Panc1 (cell line): ENCODE results near the gene KCNA10. TPM values are rescaled to one million over a fixed set of nuclear protein-coding genes. Genes with fewer than 3 reads are reported as not detected.
"Not testable (repeated sequence)": the region's sequence is repeated elsewhere in the genome, so short reads cannot be mapped to it uniquely, and the experiment has no call there.

ENCODE experiments used
- ATAC-seq: fragments of 200-7000 bp; cut with Tn5 transposase; 2 replicates; pipeline ENCODE4 v1.9.1; 2020; ENCODE audit warnings: mild to moderate bottlenecking, moderate library complexity
- BruUV-seq: library from RNA; stranded (reverse); fragments of 400-500 nt; replicated peaks from 2 replicates; lab custom pipeline; 2021; lab: Mats Ljungman, UMichigan
- CTCF ChIA-PET: fragments of 300-600 bp; sonication (Branson Sonifier 250); formaldehyde crosslinking; loops from one replicate; lab custom pipeline; 2022; ENCODE audit warnings: antibody characterized with exemption; lab: Charles Lee
- POLR2A ChIA-PET: fragments of 300-600 bp; sonication (Branson Sonifier 250); formaldehyde crosslinking; loops from one replicate; lab custom pipeline; 2022; ENCODE audit warnings: antibody characterized with exemption; lab: Charles Lee
- DNase-seq: peaks from one replicate; pipeline ENCODE4 v3.0.0-alpha.2; 2010; ENCODE audit warnings: low read depth, low spot score
- H3K27ac ChIP-seq: 2 replicates; pipeline ENCODE4 v1.5.1; 2011; ENCODE audit warnings: mild to moderate bottlenecking, low read length, inconsistent platforms
- H3K27me3 ChIP-seq: fragments of 200-500 bp; sonication (Bioruptor generic); 2 replicates; pipeline ENCODE4 v1.6.0; 2014; ENCODE audit warnings: low read length, inconsistent platforms; ENCODE audit not compliant: control insufficient read depth, insufficient read depth
- H3K36me3 ChIP-seq: fragments of 200-500 bp; sonication (Bioruptor generic); 2 replicates; pipeline ENCODE4 v1.5.1; 2014; ENCODE audit warnings: inconsistent platforms, mild to moderate bottlenecking, low read length, moderate library complexity; ENCODE audit not compliant: control insufficient read depth, insufficient read depth
- H3K4me1 ChIP-seq: 2 replicates; pipeline ENCODE4 v1.5.1; 2011; ENCODE audit warnings: inconsistent platforms, mild to moderate bottlenecking, low read length, moderate library complexity; ENCODE audit not compliant: control insufficient read depth, insufficient read depth
- H3K4me3 ChIP-seq, 2 experiments: 2 replicates each; pipeline ENCODE4 v1.5.1; 2011 to 2012; ENCODE audit warnings: low read depth in 2 of 2, low read length in 2 of 2, mild to moderate bottlenecking in 2 of 2, inconsistent platforms in 1 of 2, moderate library complexity in 1 of 2
- H3K9me3 ChIP-seq: fragments of 200-500 bp; sonication (Bioruptor generic); 2 replicates; pipeline ENCODE4 v1.5.1; 2014; ENCODE audit warnings: low read depth, mild to moderate bottlenecking, inconsistent platforms, low read length, moderate library complexity; ENCODE audit not compliant: control insufficient read depth, insufficient read depth
- POLR2AphosphoS5 ChIP-seq: IDR thresholded peaks from 2 replicates; pipeline ENCODE4 v1.6.1; 2012; ENCODE audit warnings: mild to moderate bottlenecking, low read depth, low read length, moderate library complexity
- SIN3A ChIP-seq: IDR thresholded peaks from 2 replicates; pipeline ENCODE4 v1.6.1; 2012; ENCODE audit warnings: low read depth, mild to moderate bottlenecking, low read length, moderate library complexity, borderline replicate concordance; ENCODE audit not compliant: insufficient read depth
- TCF7L2 ChIP-seq: IDR thresholded peaks from 2 replicates; pipeline ENCODE4 v1.6.1; 2011; ENCODE audit warnings: mild to moderate bottlenecking, low read depth, low read length, inconsistent platforms
- in situ Hi-C: cut with HindIII; loops from 2 replicates; pipeline ENCODE4 v1.10.0; 2016; ENCODE audit warnings: low sequenced_read_pairs, low pct_unique_long_range_greater_than_20kb
- intact Hi-C: fragments of 100-400 bp; cut with micrococcal nuclease; formaldehyde crosslinking; loops from one replicate; pipeline ENCODE4 v1.10.0; 2022; ENCODE audit not compliant: unreplicated experiment
- total RNA-seq: library from RNA; stranded (reverse); gene quantifications from one replicate; pipeline ENCODE4 v1.2.1, GENCODE V29; 2021; ENCODE audit not compliant: unreplicated experiment
- TF ChIP-seq, protein P1 (sequence below): fragments of 450-650 bp; IDR thresholded peaks from 2 replicates; pipeline ENCODE4 v1.5.1; 2017; ENCODE audit warnings: mild to moderate bottlenecking
- TF ChIP-seq, protein P2 (sequence below), 2 experiments: IDR thresholded peaks; 2 replicates each; pipeline ENCODE4 v1.6.1; 2011 to 2012; ENCODE audit warnings: low read depth in 2 of 2, control low read depth in 1 of 2, low read length in 1 of 2, mild to moderate bottlenecking in 1 of 2, moderate library complexity in 1 of 2; ENCODE audit not compliant: insufficient read depth in 1 of 2

Gene KCNA10
- total RNA-seq, 1 experiment from 2014 or later: not detected

DNA sequence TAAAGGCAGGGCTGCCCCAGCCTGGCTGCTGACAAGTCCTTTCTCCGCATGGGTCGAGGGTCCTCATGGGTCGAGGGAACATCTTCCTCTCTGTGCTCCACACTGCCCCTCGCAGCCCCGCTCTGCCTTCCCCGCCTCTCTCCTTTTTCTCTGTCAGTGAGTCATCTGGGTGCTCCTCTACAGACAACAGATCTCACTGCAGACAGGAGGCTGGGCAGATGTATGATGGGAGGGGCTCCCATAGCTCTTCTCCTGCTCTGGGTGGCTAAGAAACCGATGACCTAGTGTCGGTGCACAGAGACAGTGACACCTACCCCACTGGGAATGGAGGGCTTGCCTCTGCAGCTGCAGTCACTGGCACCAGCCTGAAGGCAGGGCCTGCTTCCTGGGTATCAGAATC lies 5.5 kb downstream of the KCNA10 start:
- H3K27ac ChIP-seq: no peak overlapping the region
- no peaks in the 10 kb centered on the region for H3K4me1 ChIP-seq
- no TSS peak for BruUV-seq
- ChIA-PET CTCF (no interaction called here), POLR2A (no interaction called here)
- no peaks in the 10 kb centered on the region for H3K27me3 ChIP-seq
- ATAC-seq (no peak), DNase-seq (no peak)
- H3K4me3 ChIP-seq: no peak overlapping the region
- H3K36me3 ChIP-seq: no peaks in the 10 kb centered on the region
- H3K9me3 ChIP-seq: no peaks in the 10 kb centered on the region
- no peak for TF ChIP-seq POLR2AphosphoS5
- in situ Hi-C loops: no loop called here
- intact Hi-C loops: no loop called here

DNA sequence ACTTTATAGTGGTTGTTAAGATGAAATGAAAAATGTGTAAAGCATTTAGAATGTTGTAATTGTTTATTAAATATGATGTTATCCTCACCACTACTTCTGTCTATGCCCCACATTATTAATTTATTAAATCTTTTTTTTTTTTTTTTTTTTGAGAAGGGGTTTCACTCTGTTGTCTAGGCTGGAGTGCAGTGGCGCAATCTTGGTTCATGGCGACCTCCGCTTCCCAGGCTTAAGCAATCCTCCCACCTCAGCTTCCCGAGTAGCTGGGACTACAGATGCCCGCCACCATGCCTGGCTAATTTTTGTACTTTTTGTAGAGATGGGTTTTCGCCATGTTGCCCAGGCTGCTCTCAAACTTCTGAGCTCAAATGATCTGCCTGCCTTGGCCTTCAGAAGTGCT lies 7.5 kb downstream of the KCNA10 start:
- no TSS peak for BruUV-seq
- H3K27ac ChIP-seq: no peak overlapping the region
- H3K4me3 ChIP-seq: no peak overlapping the region
- TF ChIP-seq TCF7L2: no peak
- no peak for TF ChIP-seq SIN3A
- TF ChIP-seq POLR2AphosphoS5: no peak
- TF ChIP-seq, protein P1, sequence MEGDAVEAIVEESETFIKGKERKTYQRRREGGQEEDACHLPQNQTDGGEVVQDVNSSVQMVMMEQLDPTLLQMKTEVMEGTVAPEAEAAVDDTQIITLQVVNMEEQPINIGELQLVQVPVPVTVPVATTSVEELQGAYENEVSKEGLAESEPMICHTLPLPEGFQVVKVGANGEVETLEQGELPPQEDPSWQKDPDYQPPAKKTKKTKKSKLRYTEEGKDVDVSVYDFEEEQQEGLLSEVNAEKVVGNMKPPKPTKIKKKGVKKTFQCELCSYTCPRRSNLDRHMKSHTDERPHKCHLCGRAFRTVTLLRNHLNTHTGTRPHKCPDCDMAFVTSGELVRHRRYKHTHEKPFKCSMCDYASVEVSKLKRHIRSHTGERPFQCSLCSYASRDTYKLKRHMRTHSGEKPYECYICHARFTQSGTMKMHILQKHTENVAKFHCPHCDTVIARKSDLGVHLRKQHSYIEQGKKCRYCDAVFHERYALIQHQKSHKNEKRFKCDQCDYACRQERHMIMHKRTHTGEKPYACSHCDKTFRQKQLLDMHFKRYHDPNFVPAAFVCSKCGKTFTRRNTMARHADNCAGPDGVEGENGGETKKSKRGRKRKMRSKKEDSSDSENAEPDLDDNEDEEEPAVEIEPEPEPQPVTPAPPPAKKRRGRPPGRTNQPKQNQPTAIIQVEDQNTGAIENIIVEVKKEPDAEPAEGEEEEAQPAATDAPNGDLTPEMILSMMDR: no peak
- TF ChIP-seq, protein P2, sequence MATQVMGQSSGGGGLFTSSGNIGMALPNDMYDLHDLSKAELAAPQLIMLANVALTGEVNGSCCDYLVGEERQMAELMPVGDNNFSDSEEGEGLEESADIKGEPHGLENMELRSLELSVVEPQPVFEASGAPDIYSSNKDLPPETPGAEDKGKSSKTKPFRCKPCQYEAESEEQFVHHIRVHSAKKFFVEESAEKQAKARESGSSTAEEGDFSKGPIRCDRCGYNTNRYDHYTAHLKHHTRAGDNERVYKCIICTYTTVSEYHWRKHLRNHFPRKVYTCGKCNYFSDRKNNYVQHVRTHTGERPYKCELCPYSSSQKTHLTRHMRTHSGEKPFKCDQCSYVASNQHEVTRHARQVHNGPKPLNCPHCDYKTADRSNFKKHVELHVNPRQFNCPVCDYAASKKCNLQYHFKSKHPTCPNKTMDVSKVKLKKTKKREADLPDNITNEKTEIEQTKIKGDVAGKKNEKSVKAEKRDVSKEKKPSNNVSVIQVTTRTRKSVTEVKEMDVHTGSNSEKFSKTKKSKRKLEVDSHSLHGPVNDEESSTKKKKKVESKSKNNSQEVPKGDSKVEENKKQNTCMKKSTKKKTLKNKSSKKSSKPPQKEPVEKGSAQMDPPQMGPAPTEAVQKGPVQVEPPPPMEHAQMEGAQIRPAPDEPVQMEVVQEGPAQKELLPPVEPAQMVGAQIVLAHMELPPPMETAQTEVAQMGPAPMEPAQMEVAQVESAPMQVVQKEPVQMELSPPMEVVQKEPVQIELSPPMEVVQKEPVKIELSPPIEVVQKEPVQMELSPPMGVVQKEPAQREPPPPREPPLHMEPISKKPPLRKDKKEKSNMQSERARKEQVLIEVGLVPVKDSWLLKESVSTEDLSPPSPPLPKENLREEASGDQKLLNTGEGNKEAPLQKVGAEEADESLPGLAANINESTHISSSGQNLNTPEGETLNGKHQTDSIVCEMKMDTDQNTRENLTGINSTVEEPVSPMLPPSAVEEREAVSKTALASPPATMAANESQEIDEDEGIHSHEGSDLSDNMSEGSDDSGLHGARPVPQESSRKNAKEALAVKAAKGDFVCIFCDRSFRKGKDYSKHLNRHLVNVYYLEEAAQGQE (IDR thresholded peaks at IDR 0.05; ENCODE audit: insufficient read depth in 1 of 2, low read depth in 2 of 2, low read length in 1 of 2): no peak
- H3K27me3 ChIP-seq: no peaks in the 10 kb centered on the region
- ATAC-seq: no peak
- in situ Hi-C loops: no loop called here
- no peaks in the 10 kb centered on the region for H3K9me3 ChIP-seq
- ChIA-PET CTCF (no interaction called here), POLR2A (interaction anchor here (0.6 kb wide), 1 partner anchor 43 kb away, joined by 3 read pairs; no protein-coding TSS in a partner anchor)
- no peak for DNase-seq
- intact Hi-C loops: no loop called here
- no peaks in the 10 kb centered on the region for H3K36me3 ChIP-seq
- H3K4me1 ChIP-seq: no peaks in the 10 kb centered on the region

DNA sequence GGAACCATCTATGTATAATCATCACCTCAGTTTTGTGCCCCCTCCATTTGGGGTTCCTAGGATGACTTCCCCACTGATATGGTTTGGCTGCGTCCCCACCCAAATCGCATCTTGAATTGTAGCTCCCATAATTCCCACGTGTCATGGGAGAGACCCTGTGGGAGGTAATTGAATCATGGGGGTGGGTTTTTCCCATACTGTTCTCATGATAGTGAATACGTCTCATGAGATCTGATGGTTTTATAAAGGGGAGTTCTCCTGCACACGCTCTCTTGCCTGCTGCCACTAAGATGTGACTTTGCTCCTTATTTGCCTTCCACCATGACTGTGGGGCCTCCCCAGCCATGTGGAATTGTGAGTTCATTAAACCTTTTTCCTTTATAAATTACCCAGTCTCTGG lies 8.1 kb downstream of the KCNA10 start:
- in situ Hi-C loops, H3K27ac ChIP-seq, BruUV-seq, H3K4me3 ChIP-seq, CTCF ChIA-PET, ATAC-seq, H3K4me1 ChIP-seq, intact Hi-C loops, H3K9me3 ChIP-seq, DNase-seq, H3K27me3 ChIP-seq, H3K36me3 ChIP-seq: not testable (repeated sequence)
- POLR2A ChIA-PET: interaction anchor here (0.6 kb wide), 1 partner anchor 42 kb away, joined by 3 read pairs; no protein-coding TSS in a partner anchor
